HG03108 (cell line): Measurements from ENCODE around the gene GRK1.

Experiments used
- ATAC-seq: cut with Tn5 transposase; IDR thresholded peaks from one replicate; pipeline ENCODE4 v1.9.1; 2021; ENCODE audit warnings: moderate library complexity; ENCODE audit not compliant: unreplicated experiment

The GRK1 gene

GRCh38 chr13:113631341-113632095, 35.5 kb upstream of the GRK1 start:
- no peak for ATAC-seq

- no peak for ATAC-seq
These were observed 34.1 kb upstream of the GRK1 start for GRCh38 chr13:113632706-113633484.

GRCh38 chr13:113633485-113633873, 33.5 kb upstream of the GRK1 start:
- no peak for ATAC-seq

GRCh38 chr13:113634279-113635047, 32.6 kb upstream of the GRK1 start:
- ATAC-seq, result no peak

GRCh38 chr13:113635048-113635420, 32.0 kb upstream of the GRK1 start:
- no peak for ATAC-seq

GRCh38 chr13:113635709-113636108, 31.3 kb upstream of the GRK1 start:
- no peak for ATAC-seq

GRCh38 chr13:113636266-113636963, 30.6 kb upstream of the GRK1 start:
- no peak for ATAC-seq

DNA sequence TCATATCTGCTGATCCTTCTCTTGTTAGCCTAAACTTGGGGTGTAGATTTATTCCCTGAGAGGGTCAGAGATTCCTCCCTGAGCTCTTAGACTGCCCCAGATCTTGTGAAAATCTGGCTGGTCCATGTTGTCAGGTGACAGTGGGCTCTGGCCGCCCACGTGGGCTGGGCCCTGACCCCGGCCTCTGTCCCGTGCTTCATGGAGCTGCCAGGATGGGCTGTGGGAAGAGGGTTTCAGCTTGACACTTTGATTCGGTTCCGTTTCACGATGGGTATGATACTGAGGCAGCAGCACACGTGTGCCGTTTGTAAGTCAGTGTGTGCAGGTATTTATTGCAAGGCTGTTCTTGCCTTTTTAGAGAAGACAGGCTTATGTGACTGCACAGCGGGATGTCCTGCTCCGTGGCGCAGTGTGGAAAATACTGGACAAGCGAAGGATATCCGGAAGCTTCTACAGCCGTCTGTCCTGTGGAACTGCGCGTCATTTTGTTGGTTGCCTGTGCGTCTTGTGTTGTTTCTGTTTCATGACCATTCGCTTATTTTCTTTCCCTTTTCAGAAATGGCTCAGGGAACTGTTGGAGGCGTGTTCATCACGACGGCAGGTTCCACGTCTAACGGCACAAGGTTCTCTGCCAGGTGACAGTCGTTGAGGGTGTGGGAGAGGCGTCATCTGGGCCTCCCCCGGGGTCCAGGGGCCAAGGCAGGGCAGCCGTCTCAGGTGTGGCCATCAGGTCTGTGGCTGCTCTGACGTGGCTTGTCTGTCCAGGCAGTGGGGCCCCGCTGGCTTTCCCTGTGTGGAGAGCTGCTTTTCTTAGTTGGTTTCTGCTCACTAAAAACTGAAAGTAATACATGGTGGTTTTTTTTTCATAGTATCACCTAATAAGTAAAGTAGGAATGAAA, 29.5 kb upstream of the GRK1 start:
- ATAC-seq, result no peak

- no peak for ATAC-seq
These were observed 28.8 kb upstream of the GRK1 start for GRCh38 chr13:113638173-113638746.

- no peak for ATAC-seq
These were observed 28.2 kb upstream of the GRK1 start for GRCh38 chr13:113638806-113639205.

DNA sequence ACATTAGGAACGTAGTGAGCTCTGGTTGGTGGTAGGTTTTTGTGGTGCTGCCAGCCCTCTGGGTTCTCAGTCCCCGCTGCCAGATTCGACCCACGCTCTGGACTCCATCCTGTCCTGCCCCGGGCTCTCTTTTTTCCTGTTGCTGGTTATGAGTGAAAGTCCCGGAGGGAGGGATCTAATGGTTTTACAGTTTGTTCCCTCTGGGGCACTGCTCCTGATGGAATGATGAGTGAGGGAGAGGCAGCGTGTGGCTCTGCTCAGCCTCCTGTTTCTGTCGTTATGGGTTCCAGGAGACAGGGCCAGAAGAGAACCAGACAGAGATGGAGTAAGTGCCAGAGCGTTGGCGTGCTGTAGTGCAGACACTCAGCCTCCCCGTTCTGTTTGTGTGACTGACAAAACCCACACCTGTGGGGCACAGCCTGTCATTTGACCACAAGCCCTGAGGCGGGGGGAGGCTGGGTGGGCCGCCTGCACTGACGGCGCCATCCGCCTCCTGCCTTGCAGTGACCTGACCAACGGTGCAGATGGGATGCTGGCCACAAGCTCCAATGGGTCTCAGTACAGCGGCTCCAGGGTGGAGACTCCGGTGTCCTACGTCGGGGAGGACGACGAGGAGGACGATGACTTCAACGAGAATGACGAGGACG, 27.3 kb upstream of the GRK1 start:
- ATAC-seq, result no peak

- ATAC-seq, result no peak
These were observed 25.6 kb upstream of the GRK1 start for GRCh38 chr13:113641426-113641825.

GRCh38 chr13:113642563-113642962, 24.5 kb upstream of the GRK1 start:
- ATAC-seq, result no peak

GRCh38 chr13:113643593-113643992, 23.4 kb upstream of the GRK1 start:
- ATAC-seq, result no peak

- no peak for ATAC-seq
These were observed 22.2 kb upstream of the GRK1 start for GRCh38 chr13:113644800-113645199.

DNA sequence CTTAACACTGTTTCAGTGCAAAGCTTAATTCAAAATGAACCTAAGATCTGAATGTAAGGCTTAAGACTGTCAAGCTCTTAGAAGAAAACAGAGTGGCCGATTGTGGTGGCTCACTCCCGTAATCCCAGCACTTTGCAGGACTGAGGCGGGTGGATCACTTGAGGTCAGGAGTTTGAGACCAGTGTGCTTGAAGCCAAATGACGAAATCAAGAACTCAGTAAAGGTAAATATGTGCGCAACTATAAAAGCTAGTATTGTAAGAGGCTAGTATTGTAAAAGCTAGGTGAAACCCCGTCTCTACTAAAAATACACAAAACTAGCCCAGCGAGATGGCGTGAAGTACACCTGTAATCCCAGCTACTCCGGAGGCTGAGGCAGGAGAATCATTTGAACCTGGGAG, 21.7 kb upstream of the GRK1 start:
- no peak for ATAC-seq

- no peak for ATAC-seq
These were observed 20.6 kb upstream of the GRK1 start for GRCh38 chr13:113646376-113646775.

GRCh38 chr13:113646921-113647340, 20.1 kb upstream of the GRK1 start:
- no peak for ATAC-seq
